Measurements from ENCODE around the gene TRPC6. TPM values are rescaled to one million over a fixed set of nuclear protein-coding genes. Genes with fewer than 3 reads are reported as not detected.

The TRPC6 gene
- total and polyA plus RNA-seq, 9 of the 15 experiments (the other 6 are each of a cell fraction or from before 2014, with no cell fraction given) = not detected

DNA sequence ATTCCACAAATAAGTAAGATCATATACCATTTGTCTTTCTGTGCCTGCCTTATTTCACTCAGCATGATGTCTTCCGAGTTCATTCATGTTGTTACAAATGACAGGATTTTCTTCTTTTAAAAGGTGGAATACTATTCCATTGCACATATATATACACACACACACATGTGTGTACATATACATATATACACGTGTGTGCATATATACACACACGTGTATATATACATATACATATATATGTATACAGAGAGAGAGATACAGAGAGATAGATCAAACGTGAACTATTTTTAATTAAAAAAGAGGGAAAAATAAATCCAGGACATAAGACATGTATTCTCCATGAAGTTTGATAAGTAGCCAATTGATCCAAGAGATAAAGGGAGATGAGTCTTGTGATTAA lies 108.1 kb downstream of the TRPC6 start:
- BruUV-seq (replicated peaks) = no TSS peak
- WGBS (ENCODE audit: insufficient coverage, low coverage, missing lambda C conversion rate) = 2% methylated on average over 4 of the region's 4 CpGs
- intact Hi-C loops (cut with micrococcal nuclease) = no loop called here

More for the DNA sequence above, 108.1 kb downstream of the TRPC6 start:
- Histone ChIP-seq H3K27me3 (ENCODE audit: control insufficient read depth in 2 of 2, insufficient read depth in 2 of 2, low read length in 2 of 2) (no peaks in the 10 kb centered on the region), H3K4me1 (replicated peaks in 1 of 2; ENCODE audit: control insufficient read depth in 2 of 2, insufficient read depth in 2 of 2, low read length in 2 of 2) (no peaks in the 10 kb centered on the region), H3K9me1 (ENCODE audit: control insufficient read depth, insufficient read depth, low read length) (no peaks in the 10 kb centered on the region), H3K4me3 (no peak overlapping the region), H3K27ac (ENCODE audit: extremely low read depth, low read depth, low read length) (no peak overlapping the region), H3K79me2 (ENCODE audit: control insufficient read depth, insufficient read depth, low read length) (no peaks in the 10 kb centered on the region), H3K4me2 (ENCODE audit: insufficient read depth, low read length) (no peak overlapping the region), H3K36me3 (ENCODE audit: control insufficient read depth, insufficient read depth, low read length) (no peaks in the 10 kb centered on the region), H3K9ac (ENCODE audit: insufficient read depth in 1 of 2, low read depth in 2 of 2, low read length in 2 of 2) (no peak overlapping the region), H2AFZ (ENCODE audit: low read depth, low read length) (no peak overlapping the region), H4K20me1 (replicated peaks; ENCODE audit: control insufficient read depth, insufficient read depth, low read length) (no peaks in the 10 kb centered on the region), H3K9me3 (replicated peaks; ENCODE audit: control insufficient read depth, insufficient read depth, low read depth, low read length) (no peaks in the 10 kb centered on the region)
- FAIRE-seq (no peak), ATAC-seq (no peak), DNase-seq (ENCODE audit: extremely low read depth in 1 of 4, low spot score in 3 of 4) (no peak)
- ChIA-PET CTCF (ENCODE audit: low intra/inter-chr PET ratio) (no interaction called here), POLR2A (no interaction called here)
- TF ChIP-seq SAP30 (IDR thresholded peaks at IDR 0.05; ENCODE audit: borderline replicate concordance, insufficient read depth, low read depth, low read length, poor library complexity, severe bottlenecking) (no peak), ZNF785 (CRISPR knock-in tag; IDR thresholded peaks at IDR 0.05) (no peak), ZSCAN32 (CRISPR knock-in tag; IDR thresholded peaks at IDR 0.05) (no peak), RUNX1 (IDR thresholded peaks at IDR 0.05; ENCODE audit: low read depth) (no peak), U2AF2 (optimal IDR thresholded peaks at IDR 0.05; ENCODE audit: low read depth, low read length) (no peak), KDM4B (IDR thresholded peaks at IDR 0.05; ENCODE audit: borderline replicate concordance in 2 of 2, low read depth in 1 of 2) (no peak), ZNF384 (IDR thresholded peaks at IDR 0.05; ENCODE audit: low read depth, low read length) (no peak), ZNF699 (CRISPR knock-in tag; IDR thresholded peaks at IDR 0.05; ENCODE audit: insufficient replicate concordance) (no peak), ZNF644 (tag; IDR thresholded peaks at IDR 0.05; ENCODE audit: low read depth) (no peak), HDAC8 (tag; IDR thresholded peaks at IDR 0.05) (no peak), FOSL1 (tag; conservative IDR thresholded peaks at IDR 0.05) (no peak), SMARCE1 (IDR thresholded peaks at IDR 0.05) (no peak), RBM15 (IDR thresholded peaks at IDR 0.05; ENCODE audit: insufficient read depth, low read length) (no peak), FOXM1 (IDR thresholded peaks at IDR 0.05; ENCODE audit: low read depth) (no peak), FOXM1 (CRISPR knock-in tag; IDR thresholded peaks at IDR 0.05; ENCODE audit: low read depth) (no peak), RBFOX2 (IDR thresholded peaks at IDR 0.05; ENCODE audit: low read depth, low read length) (no peak)
- TF ChIP-seq, protein P1, sequence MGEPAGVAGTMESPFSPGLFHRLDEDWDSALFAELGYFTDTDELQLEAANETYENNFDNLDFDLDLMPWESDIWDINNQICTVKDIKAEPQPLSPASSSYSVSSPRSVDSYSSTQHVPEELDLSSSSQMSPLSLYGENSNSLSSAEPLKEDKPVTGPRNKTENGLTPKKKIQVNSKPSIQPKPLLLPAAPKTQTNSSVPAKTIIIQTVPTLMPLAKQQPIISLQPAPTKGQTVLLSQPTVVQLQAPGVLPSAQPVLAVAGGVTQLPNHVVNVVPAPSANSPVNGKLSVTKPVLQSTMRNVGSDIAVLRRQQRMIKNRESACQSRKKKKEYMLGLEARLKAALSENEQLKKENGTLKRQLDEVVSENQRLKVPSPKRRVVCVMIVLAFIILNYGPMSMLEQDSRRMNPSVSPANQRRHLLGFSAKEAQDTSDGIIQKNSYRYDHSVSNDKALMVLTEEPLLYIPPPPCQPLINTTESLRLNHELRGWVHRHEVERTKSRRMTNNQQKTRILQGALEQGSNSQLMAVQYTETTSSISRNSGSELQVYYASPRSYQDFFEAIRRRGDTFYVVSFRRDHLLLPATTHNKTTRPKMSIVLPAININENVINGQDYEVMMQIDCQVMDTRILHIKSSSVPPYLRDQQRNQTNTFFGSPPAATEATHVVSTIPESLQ (CRISPR knock-in tag; IDR thresholded peaks at IDR 0.05) = no peak
- in situ Hi-C loops (cut with MboI) = no loop called here

Data from K562 (cell line).